ENCODE results near the gene PDZD2. TPM values are rescaled to one million over a fixed set of nuclear protein-coding genes. Genes with fewer than 3 reads are reported as not detected.
A peak's percentile ranks its signal among the peaks of the same experiment; 100 is the strongest.

Gene PDZD2
- total and polyA plus RNA-seq, 5 donors: 40.4 to 188 (median 109) TPM

DNA sequence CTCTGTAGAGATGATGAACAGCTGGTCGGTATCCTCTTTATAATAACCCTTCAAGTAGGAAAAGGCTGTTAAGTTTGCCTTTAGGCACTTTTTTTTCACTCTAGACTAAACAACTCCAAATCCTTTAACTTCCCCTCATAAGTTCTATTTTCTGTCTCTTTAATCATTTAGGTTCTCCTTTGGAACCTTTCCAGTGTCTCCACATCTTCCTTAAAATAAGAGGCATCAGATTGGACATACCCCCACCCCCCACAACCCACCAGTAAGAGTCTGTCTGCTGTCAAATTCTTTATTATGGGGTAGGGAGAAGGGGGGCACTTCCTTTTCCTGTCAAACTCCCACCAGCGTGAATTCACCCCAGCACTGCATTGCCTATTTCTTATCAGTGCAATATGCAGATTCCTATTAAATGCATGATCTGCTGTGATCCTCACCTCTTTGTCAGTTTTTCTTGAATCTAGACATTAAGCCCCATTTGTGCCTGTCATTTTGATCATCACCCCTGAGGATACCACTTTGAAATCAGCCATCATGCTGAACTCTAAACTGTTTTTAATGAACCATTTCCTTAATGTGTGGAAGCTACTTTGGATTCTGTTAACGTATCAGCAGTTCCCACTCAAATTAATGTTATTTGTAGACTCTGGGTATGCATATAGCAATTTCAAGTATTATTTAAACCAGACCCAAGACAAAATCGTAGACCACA is 212.2 kb downstream of the PDZD2 start:
- H3K4me1 ChIP-seq (ENCODE audit: control insufficient read depth, insufficient read depth, low read length): peaks cover 2% of the 10 kb centered on the region
- 50% methylated on average over 4 of the region's 4 CpGs for WGBS

DNA sequence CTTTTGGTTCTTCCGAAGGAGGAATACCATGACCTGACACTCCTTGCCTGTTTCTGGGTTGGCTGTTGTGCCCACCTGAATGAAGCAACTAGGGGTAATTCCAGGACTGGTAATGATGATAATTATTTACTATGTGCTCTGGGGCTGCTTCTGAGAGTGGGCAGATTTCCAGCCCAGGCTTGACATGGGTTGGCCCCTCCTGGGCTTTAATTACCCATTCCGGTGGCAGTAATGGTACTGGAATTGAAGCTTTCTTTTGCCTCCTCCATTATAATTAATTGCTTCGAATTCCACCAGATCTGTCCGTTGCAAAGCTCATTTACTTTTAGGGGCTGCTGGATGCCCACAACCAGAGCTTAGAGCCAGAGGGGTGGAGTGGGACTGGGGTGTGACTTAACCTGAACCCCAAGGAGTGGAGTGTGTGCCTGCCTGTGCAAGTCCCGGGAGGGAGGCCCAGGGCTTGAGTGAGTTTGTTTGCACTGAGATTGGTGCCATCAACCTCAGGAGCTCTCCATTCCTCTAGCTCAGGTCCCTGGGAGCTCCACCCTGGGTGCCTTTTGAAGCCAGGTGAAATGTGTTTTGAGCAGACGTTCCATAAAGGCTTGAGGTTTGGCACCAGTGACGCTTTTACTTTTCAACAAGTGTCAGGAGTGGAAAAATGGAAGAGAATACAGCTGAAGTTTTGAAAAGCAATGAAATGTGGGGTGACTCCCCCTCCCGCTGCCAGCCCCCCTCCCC is 214.6 kb downstream of the PDZD2 start:
- intact Hi-C loops (cut with DNase I): no loop called here

More for the DNA sequence above, 212.2 kb downstream of the PDZD2 start:
- Histone ChIP-seq H3K27me3 (ENCODE audit: control insufficient read depth, insufficient read depth) (no peaks in the 10 kb centered on the region), H3K27ac (ENCODE audit: low read length) (no peak overlapping the region), H3K9me3 (ENCODE audit: control insufficient read depth, low read length) (no peaks in the 10 kb centered on the region), H3K4me3 (ENCODE audit: low read length) (no peak overlapping the region)
- intact Hi-C loops (cut with DNase I): no loop called here
- ATAC-seq (no peak), DNase-seq (no peak)

DNA sequence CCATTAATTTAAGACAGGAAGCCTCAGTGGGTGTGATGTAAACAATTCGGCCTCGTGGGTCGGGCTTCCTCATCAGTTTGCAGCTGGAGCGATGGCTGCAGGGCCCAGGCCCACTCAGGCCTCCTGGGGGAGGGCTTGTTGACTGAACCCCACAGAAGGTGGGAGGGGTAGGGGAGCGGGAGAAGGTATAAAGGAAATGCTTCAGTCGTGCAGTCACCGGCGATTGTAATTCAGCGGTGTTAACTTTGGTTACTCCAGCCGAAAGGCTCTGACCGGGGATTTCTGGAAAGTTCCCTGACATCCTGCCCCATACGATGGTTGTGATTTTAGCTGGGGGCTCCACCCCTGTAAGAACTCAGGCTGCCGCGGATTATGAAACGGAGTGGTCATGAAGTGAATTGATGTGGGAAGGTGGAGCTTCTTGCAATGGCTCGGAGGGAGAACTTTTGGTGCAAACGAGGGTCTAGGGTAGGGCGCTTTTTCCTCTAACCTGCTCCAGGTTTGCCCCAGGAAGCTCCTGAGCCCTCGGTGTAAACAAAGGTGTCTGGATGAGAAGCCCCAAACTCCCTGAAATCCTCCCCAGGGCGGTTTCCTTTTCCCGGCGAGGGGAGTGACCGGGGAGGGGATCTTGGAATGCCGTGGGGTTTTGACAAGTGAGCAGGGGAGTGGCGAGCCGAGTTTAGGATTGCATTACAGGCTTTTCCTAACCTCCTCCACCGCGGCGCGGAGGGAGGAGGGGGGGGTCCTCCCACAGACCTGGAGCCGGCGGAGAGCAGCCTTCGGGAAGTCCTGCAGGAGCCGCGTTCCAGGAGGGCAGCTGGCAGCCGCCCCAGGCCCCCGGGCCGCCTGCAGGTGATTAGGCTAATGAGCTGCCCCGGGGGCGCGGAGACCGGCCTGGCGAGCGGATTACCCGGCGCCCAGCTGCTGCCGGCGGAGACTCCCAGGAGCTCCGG is 215.5 kb downstream of the PDZD2 start:
- H3K27ac ChIP-seq (ENCODE audit: low read length): peak overlapping the region; percentile 55
- H3K27me3 ChIP-seq (ENCODE audit: control insufficient read depth, insufficient read depth): no peaks in the 10 kb centered on the region
- WGBS: 9% methylated on average over 49 of the region's 49 CpGs
- H3K4me1 ChIP-seq (ENCODE audit: control insufficient read depth, insufficient read depth, low read length): no peaks in the 10 kb centered on the region
- ATAC-seq (peak; percentile 81 to 82), DNase-seq (peak; percentile 55 to 75 (median 74))
- H3K4me3 ChIP-seq (ENCODE audit: low read length): peak overlapping the region; percentile 65
- H3K9me3 ChIP-seq (ENCODE audit: control insufficient read depth, low read length): peaks cover 2% of the 10 kb centered on the region
- intact Hi-C loops (cut with DNase I): no loop called here

More for the DNA sequence above, 214.6 kb downstream of the PDZD2 start:
- ATAC-seq (no peak), DNase-seq (no peak)
- Histone ChIP-seq H3K4me1 (ENCODE audit: control insufficient read depth, insufficient read depth, low read length) (no peaks in the 10 kb centered on the region), H3K27ac (ENCODE audit: low read length) (peak overlapping the region; percentile 45), H3K27me3 (ENCODE audit: control insufficient read depth, insufficient read depth) (no peaks in the 10 kb centered on the region), H3K9me3 (ENCODE audit: control insufficient read depth, low read length) (no peaks in the 10 kb centered on the region), H3K4me3 (ENCODE audit: low read length) (no peak overlapping the region)
- WGBS: 57% methylated on average over 8 of the region's 8 CpGs

DNA sequence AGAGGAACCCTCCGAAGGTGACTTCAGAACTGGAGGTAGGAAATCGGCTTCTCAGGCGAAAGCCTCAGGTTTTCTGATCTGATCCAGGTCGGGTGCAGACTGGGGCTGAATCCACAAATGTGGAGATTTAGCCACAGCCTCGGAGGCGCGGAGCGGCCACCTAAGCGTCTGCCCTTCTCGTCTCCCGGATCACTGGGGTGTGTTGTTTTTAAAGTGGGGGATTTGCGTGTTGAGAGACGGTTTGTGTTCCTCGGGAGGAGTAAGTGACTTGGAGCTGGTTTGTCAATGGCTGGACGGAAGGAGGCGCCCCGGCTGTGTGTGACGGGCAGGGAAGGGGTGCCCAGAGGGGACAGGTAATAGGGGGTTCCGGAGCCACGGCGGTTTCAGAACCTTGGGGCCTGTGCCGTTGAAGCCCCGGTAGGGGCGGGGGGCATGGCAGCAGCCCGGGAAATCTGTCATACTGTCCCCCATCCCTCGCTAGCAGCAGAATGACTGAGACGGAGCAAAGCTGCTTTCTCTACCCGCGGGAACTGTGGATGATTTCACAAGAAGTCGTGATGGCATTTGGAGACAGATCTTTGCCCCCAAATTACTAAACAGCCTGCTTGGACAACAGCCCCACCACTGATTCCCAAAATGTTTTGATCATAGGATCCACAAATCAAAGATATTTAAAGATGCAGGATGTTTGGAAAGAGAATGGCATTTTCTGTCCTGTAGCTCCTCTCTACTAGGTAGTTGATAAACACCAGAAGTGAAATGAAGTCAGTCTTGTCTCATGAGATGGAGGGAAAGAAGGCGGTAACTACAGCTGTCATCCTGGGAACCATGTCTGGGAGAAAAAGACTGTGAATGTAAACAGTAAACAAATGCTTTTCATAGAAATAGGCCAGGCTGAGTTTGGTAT is 216.5 kb downstream of the PDZD2 start:
- intact Hi-C loops (cut with DNase I): no loop called here
- Histone ChIP-seq H3K27me3 (ENCODE audit: control insufficient read depth, insufficient read depth) (no peaks in the 10 kb centered on the region), H3K27ac (ENCODE audit: low read length) (peak overlapping the region; percentile 55), H3K4me1 (ENCODE audit: control insufficient read depth, insufficient read depth, low read length) (no peaks in the 10 kb centered on the region), H3K9me3 (ENCODE audit: control insufficient read depth, low read length) (peaks cover 5% of the 10 kb centered on the region), H3K4me3 (ENCODE audit: low read length) (peak overlapping the region; percentile 65)
- 13% methylated on average over 31 of the region's 31 CpGs for WGBS
- DNase-seq (peak in 2 of 3 donors; percentile 49 to 57), ATAC-seq (peak; percentile 40 to 58)

DNA sequence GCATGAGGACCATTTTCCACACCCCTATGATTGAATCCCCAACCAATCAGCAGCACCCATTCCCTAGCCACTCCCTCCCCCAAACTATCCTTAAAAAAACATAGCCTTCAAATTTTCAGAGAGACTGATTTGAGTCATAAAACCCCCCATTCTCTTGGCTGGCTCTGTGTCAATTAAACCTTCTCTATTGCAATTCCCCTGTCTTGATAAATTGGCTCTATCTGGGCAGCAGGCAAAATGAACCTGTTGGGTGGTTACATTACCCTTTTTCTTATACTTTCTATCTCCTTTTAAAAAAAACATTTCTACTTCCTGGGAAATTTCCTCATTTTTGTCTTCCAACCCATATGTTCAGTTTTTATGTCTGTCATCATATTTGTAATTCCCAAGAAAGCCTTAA is 220.2 kb downstream of the PDZD2 start:
- ATAC-seq: no peak
- H3K27me3 ChIP-seq (ENCODE audit: control insufficient read depth, insufficient read depth): no peaks in the 10 kb centered on the region
- no peak overlapping the region for H3K4me3 ChIP-seq (ENCODE audit: low read length)
- H3K27ac ChIP-seq (ENCODE audit: low read length): no peak overlapping the region
- no peak for DNase-seq
- H3K4me1 ChIP-seq (ENCODE audit: control insufficient read depth, insufficient read depth, low read length): no peaks in the 10 kb centered on the region
- intact Hi-C loops (cut with DNase I): no loop called here
- peaks cover 7% of the 10 kb centered on the region for H3K9me3 ChIP-seq (ENCODE audit: control insufficient read depth, low read length)

DNA sequence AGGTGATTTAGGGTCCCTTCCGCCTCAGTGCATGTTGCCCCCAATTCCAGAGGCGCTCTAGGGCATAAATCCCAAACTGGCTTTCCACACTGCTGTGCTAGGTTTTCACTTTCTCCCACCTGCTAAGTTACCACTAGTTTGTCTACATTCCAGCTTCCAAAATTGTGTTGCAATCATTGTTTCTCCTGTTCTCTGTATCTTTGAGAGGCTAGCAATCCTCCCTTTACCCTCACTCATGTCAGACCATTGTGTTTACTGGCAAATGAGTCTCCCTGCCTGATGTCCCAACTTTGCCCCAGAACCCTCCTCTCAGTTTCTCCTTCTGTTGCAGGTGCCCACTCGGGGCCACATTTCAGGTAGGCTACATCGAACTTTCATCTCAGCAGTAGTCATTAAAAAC is 221.3 kb downstream of the PDZD2 start:
- DNase-seq (no peak), ATAC-seq (no peak)
- H3K4me3 ChIP-seq (ENCODE audit: low read length): no peak overlapping the region
- no peak overlapping the region for H3K27ac ChIP-seq (ENCODE audit: low read length)
- H3K27me3 ChIP-seq (ENCODE audit: control insufficient read depth, insufficient read depth): no peaks in the 10 kb centered on the region
- intact Hi-C loops (cut with DNase I): no loop called here
- H3K4me1 ChIP-seq (ENCODE audit: control insufficient read depth, insufficient read depth, low read length): no peaks in the 10 kb centered on the region
- H3K9me3 ChIP-seq (ENCODE audit: control insufficient read depth, low read length): peaks cover 7% of the 10 kb centered on the region
- 98% methylated on average over 4 of the region's 4 CpGs for WGBS

DNA sequence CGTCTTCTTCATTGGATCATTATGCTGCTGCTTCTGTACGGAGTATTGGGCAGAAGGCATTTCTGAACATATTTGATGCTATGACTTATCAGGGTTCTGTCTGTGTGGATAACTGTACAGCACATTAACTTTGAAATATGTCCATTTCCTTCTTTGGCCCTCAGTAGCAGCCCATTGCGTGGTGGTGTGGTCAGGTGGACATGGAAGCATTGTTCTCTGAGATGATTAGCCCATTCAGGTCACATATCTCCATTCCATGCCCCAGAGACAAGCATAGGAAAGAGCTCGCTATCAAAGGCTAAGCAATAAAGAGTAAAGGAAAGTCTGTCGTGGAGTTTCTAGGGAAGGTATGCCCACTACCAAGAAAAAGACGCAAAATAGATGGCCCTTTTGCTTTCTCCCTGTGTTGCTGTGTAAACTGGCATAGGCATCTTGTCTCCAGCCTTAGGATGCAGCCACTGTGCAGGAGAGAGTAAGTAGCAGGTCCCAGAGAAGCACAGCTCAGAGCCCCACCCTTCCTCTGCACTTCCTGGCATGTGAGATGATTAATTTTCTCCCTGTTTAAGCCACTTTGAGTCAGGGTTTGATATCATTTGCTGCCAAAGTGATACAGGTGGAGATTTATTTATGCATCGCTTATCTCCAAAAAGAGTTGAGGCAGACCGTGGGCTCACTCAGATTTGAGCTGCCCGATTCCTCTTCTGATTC is 221.9 kb downstream of the PDZD2 start:
- ATAC-seq: peak in 1 of 2 donors; percentile 82
- H3K27ac ChIP-seq (ENCODE audit: low read length): no peak overlapping the region
- intact Hi-C loops (cut with DNase I): no loop called here

DNA sequence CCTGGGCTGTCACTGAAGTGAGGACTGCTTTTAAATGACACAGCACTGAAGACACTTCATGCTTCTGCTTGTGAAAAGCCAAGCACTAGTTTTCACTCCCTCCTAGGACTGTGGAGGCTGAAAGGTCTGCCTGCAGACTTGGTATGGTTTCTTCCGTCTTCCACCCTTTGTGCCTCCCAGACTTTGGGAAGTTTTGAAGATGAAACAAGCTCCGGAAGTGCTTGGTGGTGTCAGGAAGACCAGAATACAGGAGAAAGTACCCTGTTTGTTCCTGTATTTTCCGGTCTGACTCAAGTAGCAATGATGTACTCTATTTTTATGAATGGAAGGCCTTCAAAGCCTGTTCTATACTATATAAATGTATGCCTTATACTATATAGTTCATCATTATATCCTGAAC is 222.7 kb downstream of the PDZD2 start:
- intact Hi-C loops (cut with DNase I): no loop called here

More for the DNA sequence above, 221.9 kb downstream of the PDZD2 start:
- DNase-seq: no peak
- H3K4me1 ChIP-seq (ENCODE audit: control insufficient read depth, insufficient read depth, low read length): no peaks in the 10 kb centered on the region
- peaks cover 7% of the 10 kb centered on the region for H3K9me3 ChIP-seq (ENCODE audit: control insufficient read depth, low read length)
- no peaks in the 10 kb centered on the region for H3K27me3 ChIP-seq (ENCODE audit: control insufficient read depth, insufficient read depth)
- no peak overlapping the region for H3K4me3 ChIP-seq (ENCODE audit: low read length)
- WGBS: 76% methylated on average over 9 of the region's 9 CpGs

DNA sequence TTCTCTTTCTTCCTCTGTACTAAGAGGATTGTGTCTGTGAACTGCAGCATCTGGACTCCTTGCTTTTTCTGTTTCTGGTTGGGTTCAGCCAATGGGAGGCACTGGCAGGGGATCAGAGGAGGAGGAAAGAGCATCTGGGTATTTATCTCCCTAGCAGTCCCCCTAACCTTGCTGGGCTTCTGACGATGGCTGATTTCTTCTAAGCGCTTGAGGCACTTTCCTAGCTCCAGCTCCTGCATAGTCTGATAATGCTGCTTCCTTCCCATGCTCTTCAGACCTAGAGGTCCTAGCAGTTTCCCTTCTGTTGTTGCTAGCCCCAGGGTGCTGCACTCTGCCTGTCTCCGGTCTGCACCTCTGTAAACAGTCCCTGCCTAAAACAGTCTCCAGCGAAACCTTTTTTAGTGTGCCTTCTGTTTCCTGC is 225.1 kb downstream of the PDZD2 start:
- intact Hi-C loops (cut with DNase I): no loop called here
- DNase-seq (no peak), ATAC-seq (no peak)
- Histone ChIP-seq H3K27ac (ENCODE audit: low read length) (no peak overlapping the region), H3K4me3 (ENCODE audit: low read length) (no peak overlapping the region), H3K9me3 (ENCODE audit: control insufficient read depth, low read length) (peaks cover 5% of the 10 kb centered on the region), H3K27me3 (ENCODE audit: control insufficient read depth, insufficient read depth) (no peaks in the 10 kb centered on the region), H3K4me1 (ENCODE audit: control insufficient read depth, insufficient read depth, low read length) (peaks cover 2% of the 10 kb centered on the region)
- 58% methylated on average over 4 of the region's 4 CpGs for whole genome bisulfite sequencing

More for the DNA sequence above, 222.7 kb downstream of the PDZD2 start:
- no peak overlapping the region for H3K27ac ChIP-seq (ENCODE audit: low read length)
- H3K4me3 ChIP-seq (ENCODE audit: low read length): no peak overlapping the region
- H3K4me1 ChIP-seq (ENCODE audit: control insufficient read depth, insufficient read depth, low read length): no peaks in the 10 kb centered on the region
- H3K27me3 ChIP-seq (ENCODE audit: control insufficient read depth, insufficient read depth): no peaks in the 10 kb centered on the region
- WGBS: 66% methylated on average over 3 of the region's 3 CpGs
- peaks cover 7% of the 10 kb centered on the region for H3K9me3 ChIP-seq (ENCODE audit: control insufficient read depth, low read length)
- DNase-seq: no peak
- no peak for ATAC-seq
